Thyroid gland (tissue), 4 donors: ENCODE measurements around the gene PIK3AP1. TPM values are rescaled to one million over a fixed set of nuclear protein-coding genes. Genes with fewer than 3 reads are reported as not detected.

Experiments used
- DNase-seq, 2 donors: peaks; one replicate each; pipeline ENCODE4 v3.0.0-alpha.2; 2019
- H3K27ac ChIP-seq, 3 donors: fragments of 200-600 bp; sonication (generic); 1 replicate in 2 of 3; 2 replicates in 1 of 3; pipeline ENCODE4 v1.5.1; 2016 to 2019; ENCODE audit warnings: mild to moderate bottlenecking in 1 of 3, moderate library complexity in 1 of 3
- H3K27me3 ChIP-seq: fragments of 200-600 bp; sonication (generic); one replicate; pipeline ENCODE4 v1.5.1; 2019
- H3K36me3 ChIP-seq, 2 donors: fragments of 200-600 bp; sonication (generic); one replicate each; pipeline ENCODE4 v1.5.1; 2016 to 2019
- H3K4me1 ChIP-seq, 2 donors: fragments of 200-600 bp; sonication (generic); one replicate each; pipeline ENCODE4 v1.5.1; 2017 to 2019
- H3K4me3 ChIP-seq, 3 donors: fragments of 200-600 bp; sonication (generic); replicated peaks in 1 of 3; 1 replicate in 2 of 3; 2 replicates in 1 of 3; pipeline ENCODE4 v1.5.1; 2016; ENCODE audit warnings: mild to moderate bottlenecking in 1 of 3
- H3K9me3 ChIP-seq: fragments of 200-600 bp; sonication (generic); one replicate; pipeline ENCODE4 v1.5.1; 2017
- CTCF ChIP-seq, 6 experiments: fragments of 200-600 bp in 3 of 6; fragments of 450-650 bp in 3 of 6; sonication (generic) in 3 of 6; IDR thresholded peaks; one replicate each; pipeline ENCODE4 v1.5.1; 2016 to 2019; ENCODE audit warnings: antibody characterized with exemption in 6 of 6, mild to moderate bottlenecking in 2 of 6, inconsistent platforms in 1 of 6, moderate library complexity in 1 of 6
- POLR2A ChIP-seq, 2 donors: fragments of 450-650 bp; IDR thresholded peaks; one replicate each; pipeline ENCODE4 v1.6.1; 2017; ENCODE audit warnings: antibody characterized with exemption in 2 of 2, mild to moderate bottlenecking in 2 of 2, moderate library complexity in 1 of 2
- WGBS, 2 donors: methylation state at CpG; one replicate each; pipeline ENCODE4 v1.1.5; 2017; 5-methylcytosine and 5-hydroxymethylcytosine counted together
- intact Hi-C: fragments of 100-400 bp; cut with DNase I; formaldehyde crosslinking; loops from one replicate; pipeline ENCODE4 v1.15.1; 2023
- total RNA-seq, 4 donors: library from RNA; depleted of rRNA; stranded (reverse); fragments of >200 nt; gene quantifications; one replicate each; pipeline ENCODE4 v1.2.3, GENCODE V29; 2016

Gene PIK3AP1
- total RNA-seq, 4 donors from 2014 or later, result 8.6 to 13.9 (median 12.0) TPM

GRCh38 chr10:96570983-96571964 is 149.0 kb downstream of the PIK3AP1 start:
- Histone ChIP-seq H3K9me3 (no peaks in the 10 kb centered on the region), H3K36me3 (peaks cover 0 to 5% of the 10 kb centered on the region in 2 donors), H3K4me3 (no peak overlapping the region), H3K27me3 (no peaks in the 10 kb centered on the region), H3K4me1 (peaks cover 4 to 18% of the 10 kb centered on the region in 2 donors), H3K27ac (no peak overlapping the region)
- intact Hi-C loops, result no loop called here
- DNase-seq, result no peak
- no peak for TF ChIP-seq CTCF (IDR thresholded peaks at IDR 0.05)
- TF ChIP-seq POLR2A (IDR thresholded peaks at IDR 0.05), result no peak
- 87 to 88% methylated on average over 10 of the region's 10 CpGs for WGBS, 2 donors

GRCh38 chr10:96570511-96570910 is 149.8 kb downstream of the PIK3AP1 start:
- Histone ChIP-seq H3K27me3 (no peaks in the 10 kb centered on the region), H3K4me3 (no peak overlapping the region), H3K9me3 (no peaks in the 10 kb centered on the region), H3K4me1 (peaks cover 4 to 18% of the 10 kb centered on the region in 2 donors), H3K36me3 (no peaks in the 10 kb centered on the region), H3K27ac (no peak overlapping the region)
- no peak for DNase-seq
- TF ChIP-seq POLR2A (IDR thresholded peaks at IDR 0.05) (no peak), CTCF (IDR thresholded peaks at IDR 0.05) (no peak)
- WGBS, 2 donors, result 83 to 89% methylated on average over 6 of the region's 6 CpGs
- intact Hi-C loops, result no loop called here

GRCh38 chr10:96568402-96568801 is 151.9 kb downstream of the PIK3AP1 start:
- no peaks in the 10 kb centered on the region for H3K36me3 ChIP-seq
- TF ChIP-seq POLR2A (IDR thresholded peaks at IDR 0.05) (no peak), CTCF (IDR thresholded peaks at IDR 0.05) (no peak)
- no peaks in the 10 kb centered on the region for H3K27me3 ChIP-seq
- no peak overlapping the region for H3K4me3 ChIP-seq
- no peaks in the 10 kb centered on the region for H3K9me3 ChIP-seq
- 88 to 91% methylated on average over 1 of the region's 1 CpG for WGBS, 2 donors
- no peak for DNase-seq
- intact Hi-C loops, result no loop called here
- H3K27ac ChIP-seq, result no peak overlapping the region
- peaks cover 4 to 17% of the 10 kb centered on the region in 2 donors for H3K4me1 ChIP-seq

- no peak overlapping the region for H3K27ac ChIP-seq
- H3K27me3 ChIP-seq, result no peaks in the 10 kb centered on the region
- DNase-seq, result no peak
- 57 to 63% methylated on average over 1 of the region's 1 CpG for WGBS, 2 donors
- TF ChIP-seq CTCF (IDR thresholded peaks at IDR 0.05) (no peak), POLR2A (IDR thresholded peaks at IDR 0.05) (no peak)
- no peak overlapping the region for H3K4me3 ChIP-seq
- H3K36me3 ChIP-seq, result peaks cover 0 to 3% of the 10 kb centered on the region in 2 donors
- H3K4me1 ChIP-seq, result peaks cover 0 to 11% of the 10 kb centered on the region in 2 donors
- no peaks in the 10 kb centered on the region for H3K9me3 ChIP-seq
- intact Hi-C loops, result no loop called here
These were observed 154.5 kb downstream of the PIK3AP1 start for GRCh38 chr10:96565774-96566173.
